Activated CD4-positive, alpha-beta T cell treated with anti-CD3 and anti-CD28 coated beads for 36 hours (primary cell): ENCODE results near the gene GFOD1. TPM values are rescaled to one million over a fixed set of nuclear protein-coding genes. Genes with fewer than 3 reads are reported as not detected.
"Not testable (repeated sequence)": the region's sequence is repeated elsewhere in the genome, so short reads cannot be mapped to it uniquely, and the experiment has no call there.

ENCODE experiments used
- ATAC-seq: fragments of 200-7000 bp; cut with Tn5 transposase; one replicate; pipeline ENCODE4 v1.10.0; 2021; ENCODE audit warnings: mild to moderate bottlenecking, moderate library complexity
- CTCF ChIA-PET: fragments of 350-600 bp; sonication (Branson Sonifier 250); formaldehyde crosslinking; loops from one replicate; lab custom pipeline; 2021; ENCODE audit warnings: antibody characterized with exemption; lab: Charles Lee
- POLR2A ChIA-PET: fragments of 350-600 bp; sonication (Branson Sonifier 250); formaldehyde crosslinking; loops from one replicate; lab custom pipeline; 2021; ENCODE audit warnings: antibody characterized with exemption, inconsistent platforms; lab: Charles Lee
- DNase-seq: peaks from one replicate; pipeline ENCODE4 v3.0.0-alpha.2; 2020
- H3K27ac Mint-ChIP-seq: one replicate; pipeline ENCODE4 v1.8.0; 2021; ENCODE audit warnings: mixed read lengths
- H3K27me3 Mint-ChIP-seq: one replicate; pipeline ENCODE4 v1.8.0; 2021; ENCODE audit warnings: mixed read lengths
- H3K36me3 Mint-ChIP-seq: one replicate; pipeline ENCODE4 v1.8.0; 2021; ENCODE audit warnings: low read depth, mixed read lengths
- H3K4me1 Mint-ChIP-seq: one replicate; pipeline ENCODE4 v1.8.0; 2021; ENCODE audit warnings: mixed read lengths
- H3K4me3 Mint-ChIP-seq: one replicate; pipeline ENCODE4 v1.8.0; 2021; ENCODE audit warnings: mild to moderate bottlenecking, moderate library complexity, mixed read lengths
- H3K9me3 Mint-ChIP-seq: one replicate; pipeline ENCODE4 v1.8.0; 2021; ENCODE audit warnings: low read depth, mixed read lengths
- intact Hi-C, 2 experiments: fragments of 100-400 bp; cut with DNase I in 1 of 2; cut with micrococcal nuclease in 1 of 2; formaldehyde crosslinking; loops; one replicate each; pipeline versions ENCODE4 v1.14.2 to v1.15.1; 2022 to 2024; cut with DNase I, micrococcal nuclease
- total RNA-seq, 2 experiments: library from RNA; stranded (reverse); gene quantifications; one replicate each; pipeline ENCODE4 v1.2.3, GENCODE V29; 2021

The GFOD1 gene
- total RNA-seq, 2 experiments from 2014 or later, result 4.2 to 5.8 TPM

GRCh38 chr6:13510433-13510832, 23.0 kb upstream of the GFOD1 start:
- H3K27ac Mint-ChIP-seq, H3K4me1 Mint-ChIP-seq, H3K36me3 Mint-ChIP-seq, H3K9me3 Mint-ChIP-seq, ATAC-seq, H3K27me3 Mint-ChIP-seq, H3K4me3 Mint-ChIP-seq, intact Hi-C loops, DNase-seq: not testable (repeated sequence)
- POLR2A ChIA-PET, result interaction anchor here (0.6 kb wide), 2 partner anchors 31 to 302 kb away, joined by 3 to 4 read pairs; no protein-coding TSS in a partner anchor
- CTCF ChIA-PET, result interaction anchor here (0.7 kb wide), 1 partner anchor 62 kb away, joined by 3 read pairs; no protein-coding TSS in a partner anchor

- no peak overlapping the region for H3K27ac Mint-ChIP-seq
- POLR2A ChIA-PET, result interaction anchor here (0.5 to 0.7 kb wide), 2 partner anchors 215 to 303 kb away, joined by 3 to 4 read pairs; no protein-coding TSS in a partner anchor
Observed at GRCh38 chr6:13508711-13509705, 21.6 kb upstream of the GFOD1 start.

GRCh38 chr6:13507306-13507860, 20.0 kb upstream of the GFOD1 start:
- no peak overlapping the region for H3K4me3 Mint-ChIP-seq
- POLR2A ChIA-PET, result no interaction called here
- no peaks in the 10 kb centered on the region for H3K9me3 Mint-ChIP-seq
- CTCF ChIA-PET, result interaction anchor here (0.7 kb wide), 1 partner anchor 15 kb away, joined by 3 read pairs; no protein-coding TSS in a partner anchor
- ATAC-seq, result no peak
- H3K4me1 Mint-ChIP-seq, result no peaks in the 10 kb centered on the region
- H3K27ac Mint-ChIP-seq, result no peak overlapping the region
- no peak for DNase-seq
- no peaks in the 10 kb centered on the region for H3K36me3 Mint-ChIP-seq
- intact Hi-C loops, result no loop called here
- H3K27me3 Mint-ChIP-seq, result peaks cover 2% of the 10 kb centered on the region

More at GRCh38 chr6:13508711-13509705, 21.6 kb upstream of the GFOD1 start:
- no peak for DNase-seq
- CTCF ChIA-PET, result interaction anchor here (0.5 to 0.7 kb wide), 2 partner anchors 9 to 13 kb away, joined by 3 read pairs; no protein-coding TSS in a partner anchor
- Mint-ChIP-seq H3K4me1 (no peaks in the 10 kb centered on the region), H3K9me3 (no peaks in the 10 kb centered on the region), H3K4me3 (no peak overlapping the region), H3K36me3 (no peaks in the 10 kb centered on the region), H3K27me3 (peaks cover 2% of the 10 kb centered on the region)
- intact Hi-C loops, result no loop called here
- ATAC-seq, result no peak

- DNase-seq, result no peak
- no peak for ATAC-seq
- Mint-ChIP-seq H3K36me3 (no peaks in the 10 kb centered on the region), H3K27me3 (peaks cover 2% of the 10 kb centered on the region), H3K9me3 (no peaks in the 10 kb centered on the region), H3K27ac (no peak overlapping the region), H3K4me3 (no peak overlapping the region), H3K4me1 (peaks cover 1% of the 10 kb centered on the region)
- POLR2A ChIA-PET, result no interaction called here
- CTCF ChIA-PET, result no interaction called here
- intact Hi-C loops, result no loop called here
Observed at GRCh38 chr6:13505345-13505734, 17.9 kb upstream of the GFOD1 start.

GRCh38 chr6:13504611-13505344, 17.4 kb upstream of the GFOD1 start:
- no peaks in the 10 kb centered on the region for H3K9me3 Mint-ChIP-seq
- peaks cover 2% of the 10 kb centered on the region for H3K27me3 Mint-ChIP-seq
- POLR2A ChIA-PET, result interaction anchor here (0.6 kb wide), 1 partner anchor 18 kb away, joined by 4 read pairs; no protein-coding TSS in a partner anchor
- H3K4me3 Mint-ChIP-seq, result no peak overlapping the region
- ATAC-seq (no peak), DNase-seq (no peak)
- CTCF ChIA-PET, result interaction anchor here (1.4 kb wide), 1 partner anchor 70 kb away, joined by 4 read pairs; the partner anchor contains the start of gene SIRT5
- H3K36me3 Mint-ChIP-seq, result no peaks in the 10 kb centered on the region
- H3K27ac Mint-ChIP-seq, result no peak overlapping the region
- intact Hi-C loops, result no loop called here
- H3K4me1 Mint-ChIP-seq, result peaks cover 6% of the 10 kb centered on the region

GRCh38 chr6:13500915-13501314, 13.5 kb upstream of the GFOD1 start:
- DNase-seq (no peak), ATAC-seq (no peak)
- Mint-ChIP-seq H3K9me3 (no peaks in the 10 kb centered on the region), H3K4me1 (peaks cover 6% of the 10 kb centered on the region), H3K27me3 (no peaks in the 10 kb centered on the region), H3K4me3 (no peak overlapping the region), H3K36me3 (no peaks in the 10 kb centered on the region), H3K27ac (no peak overlapping the region)
- intact Hi-C loops, result no loop called here
- ChIA-PET POLR2A (no interaction called here), CTCF (no interaction called here)

GRCh38 chr6:13500264-13500663, 12.9 kb upstream of the GFOD1 start:
- Mint-ChIP-seq H3K27me3 (no peaks in the 10 kb centered on the region), H3K36me3 (no peaks in the 10 kb centered on the region), H3K27ac (no peak overlapping the region), H3K4me3 (no peak overlapping the region), H3K9me3 (no peaks in the 10 kb centered on the region), H3K4me1 (peaks cover 6% of the 10 kb centered on the region)
- ATAC-seq, result peak; percentile 94
- ChIA-PET POLR2A (interaction anchor here (0.6 kb wide), 1 partner anchor 26 kb away, joined by 3 read pairs; no protein-coding TSS in a partner anchor), CTCF (no interaction called here)
- intact Hi-C loops, result no loop called here
- peak; percentile 39 for DNase-seq

GRCh38 chr6:13496513-13497190, 9.3 kb upstream of the GFOD1 start:
- Mint-ChIP-seq H3K27ac (no peak overlapping the region), H3K36me3 (no peaks in the 10 kb centered on the region), H3K27me3 (no peaks in the 10 kb centered on the region), H3K4me1 (peaks cover 6% of the 10 kb centered on the region), H3K4me3 (no peak overlapping the region), H3K9me3 (no peaks in the 10 kb centered on the region)
- POLR2A ChIA-PET, result no interaction called here
- intact Hi-C loops, result no loop called here
- CTCF ChIA-PET, result no interaction called here
- DNase-seq, result no peak
- no peak for ATAC-seq

- no peak for DNase-seq
- Mint-ChIP-seq H3K4me3 (no peak overlapping the region), H3K9me3 (no peaks in the 10 kb centered on the region), H3K4me1 (peaks cover 6% of the 10 kb centered on the region), H3K27me3 (no peaks in the 10 kb centered on the region), H3K36me3 (no peaks in the 10 kb centered on the region), H3K27ac (no peak overlapping the region)
- POLR2A ChIA-PET, result no interaction called here
- intact Hi-C loops, result no loop called here
- ATAC-seq, result no peak
- CTCF ChIA-PET, result interaction anchor here (0.6 kb wide), 1 partner anchor 150 kb away, joined by 3 read pairs; no protein-coding TSS in a partner anchor
Observed at GRCh38 chr6:13495818-13496217, 8.4 kb upstream of the GFOD1 start.

- no peaks in the 10 kb centered on the region for H3K9me3 Mint-ChIP-seq
- no peaks in the 10 kb centered on the region for H3K27me3 Mint-ChIP-seq
- CTCF ChIA-PET, result no interaction called here
- intact Hi-C loops, result no loop called here
- H3K4me1 Mint-ChIP-seq, result peaks cover 4% of the 10 kb centered on the region
- POLR2A ChIA-PET, result no interaction called here
- H3K36me3 Mint-ChIP-seq, result no peaks in the 10 kb centered on the region
- ATAC-seq (no peak), DNase-seq (no peak)
- no peak overlapping the region for H3K4me3 Mint-ChIP-seq
- H3K27ac Mint-ChIP-seq, result no peak overlapping the region
Observed at GRCh38 chr6:13495112-13495776, 7.8 kb upstream of the GFOD1 start.
